ENCODE measurements around the gene TRIM8.

DNA sequence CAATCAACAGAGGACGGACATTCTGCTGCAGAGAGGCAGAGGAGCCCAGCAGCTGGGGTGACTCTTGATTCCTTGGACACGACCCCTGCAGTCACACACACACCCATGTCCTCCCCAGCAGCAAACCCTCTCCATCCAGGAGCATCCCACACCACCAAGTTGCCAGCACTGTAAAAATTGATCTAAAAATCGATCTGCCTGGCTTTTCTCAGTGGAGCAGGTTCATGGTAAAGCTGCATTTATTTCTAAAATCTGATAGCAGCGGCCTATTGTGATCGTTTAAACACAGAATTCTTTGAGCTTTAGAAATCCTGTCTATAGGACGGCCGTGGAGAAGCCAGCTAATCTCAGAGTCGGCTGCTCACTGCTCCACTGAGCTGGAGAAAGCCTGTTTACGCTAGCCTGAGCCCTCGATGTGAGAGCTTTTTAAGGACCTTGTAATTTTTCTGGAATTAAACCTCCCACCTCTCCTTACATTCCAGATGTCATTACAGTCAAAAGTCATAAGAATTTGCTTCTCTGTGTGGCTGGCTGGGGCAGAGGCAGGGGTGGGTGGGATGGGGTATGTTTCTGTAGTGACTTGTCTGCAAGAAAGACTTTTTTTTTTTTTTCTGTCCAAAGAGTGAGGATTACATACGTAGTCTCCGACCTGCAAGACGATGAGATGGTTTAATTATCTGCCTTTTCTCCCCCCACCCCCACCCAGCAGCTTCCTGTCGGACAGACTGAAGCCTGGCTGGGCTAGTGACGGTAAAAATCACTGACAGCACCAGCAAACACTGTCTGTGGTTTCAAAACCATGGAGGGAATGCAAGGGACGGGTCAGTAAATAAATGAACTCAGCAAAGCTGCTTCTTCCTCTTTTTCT is 31.6 kb downstream of the TRIM8 start:
- TF ChIP-seq, protein P1, sequence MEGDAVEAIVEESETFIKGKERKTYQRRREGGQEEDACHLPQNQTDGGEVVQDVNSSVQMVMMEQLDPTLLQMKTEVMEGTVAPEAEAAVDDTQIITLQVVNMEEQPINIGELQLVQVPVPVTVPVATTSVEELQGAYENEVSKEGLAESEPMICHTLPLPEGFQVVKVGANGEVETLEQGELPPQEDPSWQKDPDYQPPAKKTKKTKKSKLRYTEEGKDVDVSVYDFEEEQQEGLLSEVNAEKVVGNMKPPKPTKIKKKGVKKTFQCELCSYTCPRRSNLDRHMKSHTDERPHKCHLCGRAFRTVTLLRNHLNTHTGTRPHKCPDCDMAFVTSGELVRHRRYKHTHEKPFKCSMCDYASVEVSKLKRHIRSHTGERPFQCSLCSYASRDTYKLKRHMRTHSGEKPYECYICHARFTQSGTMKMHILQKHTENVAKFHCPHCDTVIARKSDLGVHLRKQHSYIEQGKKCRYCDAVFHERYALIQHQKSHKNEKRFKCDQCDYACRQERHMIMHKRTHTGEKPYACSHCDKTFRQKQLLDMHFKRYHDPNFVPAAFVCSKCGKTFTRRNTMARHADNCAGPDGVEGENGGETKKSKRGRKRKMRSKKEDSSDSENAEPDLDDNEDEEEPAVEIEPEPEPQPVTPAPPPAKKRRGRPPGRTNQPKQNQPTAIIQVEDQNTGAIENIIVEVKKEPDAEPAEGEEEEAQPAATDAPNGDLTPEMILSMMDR (IDR thresholded peaks at IDR 0.05) = no peak
- no peak for TF ChIP-seq POLR2A (IDR thresholded peaks at IDR 0.05)

Measured in lower leg skin (tissue), 3 donors.